GM10266 (cell line): ENCODE measurements around the gene TBL1X.

Source experiments
- DNase-seq: peaks from one replicate; pipeline ENCODE4 v3.0.0; 2012; ENCODE audit errors: extremely low spot score
- CTCF ChIP-seq: IDR thresholded peaks from 2 replicates; pipeline ENCODE4 v1.5.1; 2012; ENCODE audit warnings: mild to moderate bottlenecking, low read depth; ENCODE audit not compliant: control insufficient read depth, insufficient read depth; ENCODE audit errors: missing control alignments

TBL1X gene

GRCh38 chrX:9515973-9516538, 51.2 kb downstream of the TBL1X start:
- DNase-seq: no peak
- TF ChIP-seq CTCF: no peak

- no peak for DNase-seq
- no peak for TF ChIP-seq CTCF
These were observed 51.8 kb downstream of the TBL1X start for GRCh38 chrX:9516635-9517034.

- no peak for TF ChIP-seq CTCF
- no peak for DNase-seq
These were observed 53.2 kb downstream of the TBL1X start for GRCh38 chrX:9518051-9518450.

- no peak for TF ChIP-seq CTCF
- no peak for DNase-seq
These were observed 54.0 kb downstream of the TBL1X start for GRCh38 chrX:9518889-9519288.

- DNase-seq: no peak
- no peak for TF ChIP-seq CTCF
These were observed 54.8 kb downstream of the TBL1X start for GRCh38 chrX:9519546-9520216.

GRCh38 chrX:9520217-9520590, 55.3 kb downstream of the TBL1X start:
- TF ChIP-seq CTCF: no peak
- DNase-seq: no peak

- DNase-seq: no peak
- TF ChIP-seq CTCF: no peak
These were observed 57.7 kb downstream of the TBL1X start for GRCh38 chrX:9522378-9523155.
